ENCODE measurements around the gene HGFAC.

GRCh38 chr4:3414421-3415279 lies 27.1 kb upstream of the HGFAC start:
- no peak for TF ChIP-seq GATA2 (IDR thresholded peaks at IDR 0.05; ENCODE audit: low read depth, low read length)
- TF ChIP-seq GATA3 (IDR thresholded peaks at IDR 0.05; ENCODE audit: low read depth, low read length): no peak
